Subcutaneous adipose tissue (tissue), 4 donors: ENCODE results near the gene ASB7. TPM values are rescaled to one million over a fixed set of nuclear protein-coding genes. Genes with fewer than 3 reads are reported as not detected.

Source experiments
- CTCF ChIP-seq: fragments of 450-650 bp; IDR thresholded peaks from one replicate; pipeline ENCODE4 v1.5.1; 2016; ENCODE audit warnings: low read depth, mild to moderate bottlenecking, control low read depth, antibody characterized with exemption, moderate library complexity
- total RNA-seq, 4 donors: library from RNA; depleted of rRNA; stranded (reverse); fragments of >200 nt; gene quantifications; one replicate each; pipeline ENCODE4 v1.1.0, GENCODE V29; 2016

The ASB7 gene
- total RNA-seq, 4 donors from 2014 or later = 9.7 to 14.5 (median 11.7) TPM

GRCh38 chr15:100684591-100684990 is 82.2 kb downstream of the ASB7 start:
- no peak for TF ChIP-seq CTCF

- TF ChIP-seq CTCF = no peak
Observed at GRCh38 chr15:100686021-100686724, 83.8 kb downstream of the ASB7 start.

GRCh38 chr15:100686725-100687473 is 84.5 kb downstream of the ASB7 start:
- TF ChIP-seq CTCF = no peak

GRCh38 chr15:100687582-100688141 is 85.3 kb downstream of the ASB7 start:
- no peak for TF ChIP-seq CTCF

GRCh38 chr15:100688549-100689120 is 86.2 kb downstream of the ASB7 start:
- no peak for TF ChIP-seq CTCF

GRCh38 chr15:100689131-100689899 is 86.9 kb downstream of the ASB7 start:
- no peak for TF ChIP-seq CTCF
